OCI-LY3 (cell line): ENCODE measurements around the gene COMMD10.
"Not testable (repeated sequence)": the region's sequence is repeated elsewhere in the genome, so short reads cannot be mapped to it uniquely, and the experiment has no call there.

Source experiments
- H2AFZ ChIP-seq: fragments of 200-600, 300-600 bp; shearing (Covaris generic); 2 replicates; pipeline ENCODE4 v1.6.0; 2014; ENCODE audit warnings: antibody characterized with exemption, low read depth, low read length
- H3K27ac ChIP-seq: fragments of 200-600, 300-600 bp; sonication (generic); 2 replicates; pipeline ENCODE4 v1.5.1; 2014; ENCODE audit warnings: mild to moderate bottlenecking, low read length, moderate library complexity, mixed read lengths
- H3K27me3 ChIP-seq: fragments of 200-600, 300-600 bp; sonication (generic); 2 replicates; pipeline ENCODE4 v1.6.1; 2014; ENCODE audit warnings: low read depth, low read length, mixed read lengths
- H3K36me3 ChIP-seq: fragments of 200-600, 300-600 bp; sonication (generic); replicated peaks from 2 replicates; pipeline ENCODE3; 2014; ENCODE audit warnings: low read depth, low read length, mixed read lengths
- H3K4me1 ChIP-seq: fragments of 300-600, 200-600 bp; sonication (generic); 2 replicates; pipeline ENCODE4 v1.6.1; 2014; ENCODE audit warnings: low read length, mixed read lengths
- H3K4me2 ChIP-seq: fragments of 200-600, 300-600 bp; sonication (generic); 2 replicates; pipeline ENCODE4 v1.6.1; 2014; ENCODE audit warnings: low read length, mixed read lengths
- H3K4me3 ChIP-seq: fragments of 300-600, 200-600 bp; sonication (generic); 2 replicates; pipeline ENCODE4 v1.5.1; 2014; ENCODE audit warnings: antibody characterized with exemption, mild to moderate bottlenecking, low read length, moderate library complexity
- H3K79me2 ChIP-seq: fragments of 300-600, 200-600 bp; shearing (Covaris generic); 2 replicates; pipeline ENCODE4 v1.6.1; 2014; ENCODE audit warnings: mild to moderate bottlenecking, low read length, mixed read lengths
- H3K9ac ChIP-seq: fragments of 300-600, 200-600 bp; shearing (Covaris generic); 2 replicates; pipeline ENCODE4 v1.6.0; 2014; ENCODE audit warnings: mild to moderate bottlenecking, low read length, moderate library complexity
- H3K9me3 ChIP-seq: fragments of 200-600, 300-600 bp; shearing (Covaris generic); 2 replicates; pipeline ENCODE4 v1.6.1; 2014; ENCODE audit warnings: low read length, mixed read lengths; ENCODE audit not compliant: insufficient read depth
- H4K20me1 ChIP-seq: fragments of 200-600, 300-600 bp; sonication (generic); 2 replicates; pipeline ENCODE4 v1.6.1; 2016; ENCODE audit warnings: low read length, mixed read lengths; ENCODE audit not compliant: insufficient read depth
- EZH2phosphoT487 ChIP-seq: fragments of 200-600 bp; shearing (Covaris generic); IDR thresholded peaks from 2 replicates; pipeline ENCODE4 v1.6.1; 2018; ENCODE audit warnings: antibody characterized with exemption, mixed run types, low read depth
- TF ChIP-seq, protein P1 (sequence below): fragments of 200-600, 300-600 bp; sonication (generic); IDR thresholded peaks from 2 replicates; pipeline ENCODE4 v1.5.1; 2014; ENCODE audit warnings: antibody characterized with exemption, low read length, low read depth

The COMMD10 gene

GRCh38 chr5:116091416-116091815 lies 6.6 kb downstream of the COMMD10 start:
- no peak overlapping the region for H3K9ac ChIP-seq
- no peaks in the 10 kb centered on the region for H3K27me3 ChIP-seq
- peaks cover 29% of the 10 kb centered on the region for H3K36me3 ChIP-seq
- H3K9me3 ChIP-seq, result no peaks in the 10 kb centered on the region
- H2AFZ ChIP-seq, result no peak overlapping the region
- no peak for TF ChIP-seq EZH2phosphoT487
- TF ChIP-seq, protein P1, sequence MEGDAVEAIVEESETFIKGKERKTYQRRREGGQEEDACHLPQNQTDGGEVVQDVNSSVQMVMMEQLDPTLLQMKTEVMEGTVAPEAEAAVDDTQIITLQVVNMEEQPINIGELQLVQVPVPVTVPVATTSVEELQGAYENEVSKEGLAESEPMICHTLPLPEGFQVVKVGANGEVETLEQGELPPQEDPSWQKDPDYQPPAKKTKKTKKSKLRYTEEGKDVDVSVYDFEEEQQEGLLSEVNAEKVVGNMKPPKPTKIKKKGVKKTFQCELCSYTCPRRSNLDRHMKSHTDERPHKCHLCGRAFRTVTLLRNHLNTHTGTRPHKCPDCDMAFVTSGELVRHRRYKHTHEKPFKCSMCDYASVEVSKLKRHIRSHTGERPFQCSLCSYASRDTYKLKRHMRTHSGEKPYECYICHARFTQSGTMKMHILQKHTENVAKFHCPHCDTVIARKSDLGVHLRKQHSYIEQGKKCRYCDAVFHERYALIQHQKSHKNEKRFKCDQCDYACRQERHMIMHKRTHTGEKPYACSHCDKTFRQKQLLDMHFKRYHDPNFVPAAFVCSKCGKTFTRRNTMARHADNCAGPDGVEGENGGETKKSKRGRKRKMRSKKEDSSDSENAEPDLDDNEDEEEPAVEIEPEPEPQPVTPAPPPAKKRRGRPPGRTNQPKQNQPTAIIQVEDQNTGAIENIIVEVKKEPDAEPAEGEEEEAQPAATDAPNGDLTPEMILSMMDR, result no peak
- H3K4me1 ChIP-seq, result peaks cover 5% of the 10 kb centered on the region; the same call in 1 of the 2 replicates
- peaks cover 24% of the 10 kb centered on the region for H3K79me2 ChIP-seq
- no peak overlapping the region for H3K4me2 ChIP-seq
- H4K20me1 ChIP-seq, result no peaks in the 10 kb centered on the region
- H3K4me3 ChIP-seq, result no peak overlapping the region
- no peak overlapping the region for H3K27ac ChIP-seq

- Histone ChIP-seq H2AFZ (no peak overlapping the region), H4K20me1 (no peaks in the 10 kb centered on the region), H3K4me3 (no peak overlapping the region), H3K79me2 (no peaks in the 10 kb centered on the region), H3K36me3 (peaks cover 22% of the 10 kb centered on the region), H3K27ac (no peak overlapping the region), H3K9ac (no peak overlapping the region), H3K4me1 (no peaks in the 10 kb centered on the region), H3K4me2 (no peak overlapping the region), H3K27me3 (no peaks in the 10 kb centered on the region), H3K9me3 (no peaks in the 10 kb centered on the region)
- TF ChIP-seq, protein P1, result no peak
- TF ChIP-seq EZH2phosphoT487, result no peak
Measured at GRCh38 chr5:116097301-116097700, 12.5 kb downstream of the COMMD10 start.

- Histone ChIP-seq H3K36me3 (peaks cover 15% of the 10 kb centered on the region), H2AFZ (no peak overlapping the region), H3K4me3 (no peak overlapping the region), H3K27me3 (no peaks in the 10 kb centered on the region), H3K4me2 (no peak overlapping the region), H4K20me1 (no peaks in the 10 kb centered on the region), H3K27ac (no peak overlapping the region), H3K79me2 (no peaks in the 10 kb centered on the region), H3K9ac (no peak overlapping the region), H3K9me3 (no peaks in the 10 kb centered on the region), H3K4me1 (no peaks in the 10 kb centered on the region)
- TF ChIP-seq, protein P1, result no peak
- TF ChIP-seq EZH2phosphoT487, result no peak
Measured at GRCh38 chr5:116098998-116099397, 14.2 kb downstream of the COMMD10 start.

DNA sequence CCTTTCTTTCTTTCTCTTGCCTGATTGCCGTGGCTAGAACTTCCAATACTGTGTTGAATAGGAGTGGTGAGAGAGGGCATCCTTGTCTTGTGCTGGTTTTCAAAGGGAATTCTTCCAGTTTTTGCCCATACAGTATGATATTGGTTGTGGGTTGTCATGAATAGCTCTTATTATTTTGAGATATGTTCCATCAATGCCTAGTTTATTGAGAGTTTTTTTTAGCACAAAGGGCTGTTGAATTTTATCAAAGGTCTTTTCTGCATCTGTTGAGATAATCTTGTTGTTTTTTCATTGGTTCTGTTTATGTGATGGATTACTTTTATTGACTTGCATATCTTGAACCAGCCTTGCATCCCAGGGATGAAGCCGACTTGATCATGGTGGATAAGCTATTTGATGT lies 20.1 kb downstream of the COMMD10 start:
- not testable (repeated sequence) for H3K79me2 ChIP-seq, H3K4me2 ChIP-seq, H3K36me3 ChIP-seq, H3K9ac ChIP-seq, H4K20me1 ChIP-seq, H3K4me3 ChIP-seq, H3K27ac ChIP-seq, H2AFZ ChIP-seq, H3K9me3 ChIP-seq, H3K4me1 ChIP-seq, H3K27me3 ChIP-seq

- Histone ChIP-seq H3K4me3 (no peak overlapping the region), H3K36me3 (peaks cover 21% of the 10 kb centered on the region), H3K27me3 (no peaks in the 10 kb centered on the region), H3K79me2 (no peaks in the 10 kb centered on the region), H3K4me1 (no peaks in the 10 kb centered on the region), H2AFZ (no peak overlapping the region), H3K9ac (no peak overlapping the region), H4K20me1 (no peaks in the 10 kb centered on the region), H3K9me3 (peaks cover 13% of the 10 kb centered on the region), H3K27ac (no peak overlapping the region), H3K4me2 (no peak overlapping the region)
- TF ChIP-seq EZH2phosphoT487, result no peak
- TF ChIP-seq, protein P1, result no peak
Measured at GRCh38 chr5:116115163-116115562, 30.3 kb downstream of the COMMD10 start.
